D721Med (cell line): Measurements from ENCODE around the gene SDK1.
"Not testable (repeated sequence)": the region's sequence is repeated elsewhere in the genome, so short reads cannot be mapped to it uniquely, and the experiment has no call there.

ENCODE experiments used
- DNase-seq: peaks from one replicate; pipeline ENCODE4 v3.0.0; 2011; ENCODE audit warnings: low spot score; ENCODE audit not compliant: insufficient read length
- FAIRE-seq: peaks from 2 replicates; lab custom pipeline; 2011; peaks lifted over from hg19 to GRCh38; lab: Jason Lieb, UNC
- TF ChIP-seq, protein P1 (sequence below): IDR thresholded peaks from 2 replicates; pipeline ENCODE4 v1.5.1; 2012; ENCODE audit warnings: mild to moderate bottlenecking, control low read depth; ENCODE audit not compliant: insufficient read depth; ENCODE audit errors: missing control alignments

The SDK1 gene

DNA sequence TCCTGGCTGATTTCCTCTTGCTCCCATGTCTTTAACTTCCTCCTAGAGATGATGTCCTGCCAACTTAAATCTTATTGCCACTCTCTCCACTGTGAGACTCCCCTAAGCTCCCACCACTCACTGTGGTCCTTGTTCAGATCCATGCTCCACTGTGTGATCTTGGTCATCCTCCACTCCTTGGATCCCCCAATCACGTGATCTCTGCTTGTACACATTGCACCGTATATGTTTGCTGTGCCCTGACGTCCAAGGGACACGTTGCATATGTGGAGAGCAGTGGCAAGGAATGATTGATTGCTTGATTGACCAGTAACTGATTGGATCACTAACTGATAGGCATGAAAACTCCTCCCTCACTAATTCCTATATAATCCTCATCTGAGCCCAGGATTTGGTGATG lies 395.1 kb downstream of the SDK1 start:
- TF ChIP-seq, protein P1, sequence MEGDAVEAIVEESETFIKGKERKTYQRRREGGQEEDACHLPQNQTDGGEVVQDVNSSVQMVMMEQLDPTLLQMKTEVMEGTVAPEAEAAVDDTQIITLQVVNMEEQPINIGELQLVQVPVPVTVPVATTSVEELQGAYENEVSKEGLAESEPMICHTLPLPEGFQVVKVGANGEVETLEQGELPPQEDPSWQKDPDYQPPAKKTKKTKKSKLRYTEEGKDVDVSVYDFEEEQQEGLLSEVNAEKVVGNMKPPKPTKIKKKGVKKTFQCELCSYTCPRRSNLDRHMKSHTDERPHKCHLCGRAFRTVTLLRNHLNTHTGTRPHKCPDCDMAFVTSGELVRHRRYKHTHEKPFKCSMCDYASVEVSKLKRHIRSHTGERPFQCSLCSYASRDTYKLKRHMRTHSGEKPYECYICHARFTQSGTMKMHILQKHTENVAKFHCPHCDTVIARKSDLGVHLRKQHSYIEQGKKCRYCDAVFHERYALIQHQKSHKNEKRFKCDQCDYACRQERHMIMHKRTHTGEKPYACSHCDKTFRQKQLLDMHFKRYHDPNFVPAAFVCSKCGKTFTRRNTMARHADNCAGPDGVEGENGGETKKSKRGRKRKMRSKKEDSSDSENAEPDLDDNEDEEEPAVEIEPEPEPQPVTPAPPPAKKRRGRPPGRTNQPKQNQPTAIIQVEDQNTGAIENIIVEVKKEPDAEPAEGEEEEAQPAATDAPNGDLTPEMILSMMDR = no peak
- FAIRE-seq = no peak
- DNase-seq = no peak

- FAIRE-seq = no peak
- TF ChIP-seq, protein P1 = no peak
Measured at GRCh38 chr7:3697472-3697871, 396.4 kb downstream of the SDK1 start.

GRCh38 chr7:3705258-3705657 lies 404.2 kb downstream of the SDK1 start:
- FAIRE-seq (no peak), DNase-seq (no peak)
- TF ChIP-seq, protein P1 = no peak

More at GRCh38 chr7:3697472-3697871, 396.4 kb downstream of the SDK1 start:
- DNase-seq = no peak

- not testable (repeated sequence) for DNase-seq, FAIRE-seq
Measured at GRCh38 chr7:3706091-3706490, 405.0 kb downstream of the SDK1 start.

DNA sequence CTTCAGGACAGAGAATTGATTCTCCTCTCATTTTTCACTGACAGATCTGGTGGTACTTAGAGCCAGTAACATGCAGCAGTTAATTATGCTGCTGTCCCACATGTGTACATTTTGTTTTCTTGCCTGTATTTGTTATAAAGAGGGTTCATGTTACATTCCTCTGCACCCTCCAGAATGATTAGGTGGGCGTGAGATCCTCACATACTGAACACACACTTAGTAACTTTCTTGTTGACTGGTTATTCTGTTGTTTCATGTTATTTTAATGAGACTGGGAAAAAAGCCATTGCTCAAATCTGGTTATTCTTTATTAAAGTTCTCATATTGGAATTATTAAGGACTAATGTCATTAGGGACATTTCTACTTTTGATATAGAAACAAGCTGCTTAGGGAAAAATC lies 409.1 kb downstream of the SDK1 start:
- TF ChIP-seq, protein P1 = no peak
- DNase-seq = no peak
- no peak for FAIRE-seq

- DNase-seq = no peak
- TF ChIP-seq, protein P1 = no peak
- no peak for FAIRE-seq
Measured at GRCh38 chr7:3710531-3710930, 409.5 kb downstream of the SDK1 start.

GRCh38 chr7:3712841-3713240 lies 411.8 kb downstream of the SDK1 start:
- no peak for DNase-seq
- TF ChIP-seq, protein P1 = no peak
- FAIRE-seq = no peak

DNA sequence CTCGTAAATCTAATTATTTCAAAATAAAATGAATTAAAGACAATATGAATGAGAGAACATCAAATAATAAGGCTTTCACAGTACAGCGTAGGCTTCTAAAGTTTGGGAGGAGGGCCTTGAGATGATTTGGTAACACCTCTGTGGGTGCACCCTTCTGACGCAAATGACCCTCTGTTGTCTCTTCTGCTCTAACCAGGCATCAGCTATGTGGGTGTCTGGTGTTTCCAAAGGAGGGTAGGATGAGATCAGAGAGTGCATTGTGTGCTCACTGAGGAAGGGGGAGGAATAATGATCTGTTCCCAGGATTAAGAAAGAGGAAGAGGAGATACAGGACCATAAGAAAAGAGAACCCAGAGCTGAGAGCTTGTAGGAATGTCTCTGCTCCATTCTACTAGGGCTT lies 420.4 kb downstream of the SDK1 start:
- TF ChIP-seq, protein P1 = no peak
- FAIRE-seq (no peak), DNase-seq (no peak)
